K562 (cell line): ENCODE data around the gene DCT. TPM values are rescaled to one million over a fixed set of nuclear protein-coding genes. Genes with fewer than 3 reads are reported as not detected.

Experiments
- ATAC-seq: fragments of 200-7000 bp; cut with Tn5 transposase; 3 replicates; pipeline ENCODE4 v1.9.1; 2020; ENCODE audit warnings: moderate library complexity
- BruUV-seq: library from RNA; stranded (reverse); fragments of 400-500 nt; replicated peaks from 2 replicates; lab custom pipeline; 2021; lab: Mats Ljungman, UMichigan
- CTCF ChIA-PET: fragments of 300-600 bp; formaldehyde crosslinking; extraction: SDS; loops from one replicate; lab custom pipeline; 2021; ENCODE audit warnings: low intra/inter-chr PET ratio; lab: Yijun Ruan, JAX
- POLR2A ChIA-PET: fragments of 300-600, 350-650 bp; sonication (Branson Sonifier 250); formaldehyde crosslinking; extraction: SDS; loops from one replicate; lab custom pipeline; 2021; ENCODE audit warnings: antibody characterized with exemption, inconsistent platforms; lab: Yijun Ruan, JAX
- DNase-seq, 4 experiments: peaks; one replicate each; pipeline versions ENCODE4 v3.0.0 to v3.0.0-alpha.2; 2011 to 2018; ENCODE audit warnings: low spot score in 3 of 4, mixed read lengths in 3 of 4; ENCODE audit errors: extremely low read depth in 1 of 4
- FAIRE-seq: peaks from 2 replicates; lab custom pipeline; 2011; peaks lifted over from hg19 to GRCh38; lab: Jason Lieb, UNC
- H2AFZ ChIP-seq: 2 replicates; pipeline ENCODE4 v1.6.0; 2011; ENCODE audit warnings: low read depth, low read length, control low read depth, inconsistent platforms
- H3K27ac ChIP-seq: fragments of 200-600 bp; 3 replicates; pipeline ENCODE4 v1.8.0; 2011; ENCODE audit warnings: low read depth, mild to moderate bottlenecking, control low read depth, inconsistent platforms, low read length, moderate library complexity, mixed read lengths; ENCODE audit errors: extremely low read depth
- H3K27me3 ChIP-seq, 2 experiments: fragments of 300-600 bp in 1 of 2; 2 replicates in 1 of 2; 3 replicates in 1 of 2; pipeline versions ENCODE4 v1.6.0 to v1.8.0; 2011; ENCODE audit warnings: inconsistent platforms in 2 of 2, low read length in 2 of 2, mild to moderate bottlenecking in 1 of 2, mixed read lengths in 1 of 2, moderate library complexity in 1 of 2; ENCODE audit not compliant: control insufficient read depth in 2 of 2, insufficient read depth in 2 of 2
- H3K36me3 ChIP-seq: fragments of 300-600 bp; 3 replicates; pipeline ENCODE4 v1.8.0; 2011; ENCODE audit warnings: mild to moderate bottlenecking, low read length, inconsistent platforms; ENCODE audit not compliant: control insufficient read depth, insufficient read depth
- H3K4me1 ChIP-seq, 2 experiments: fragments of 200-600 bp in 1 of 2; replicated peaks in 1 of 2; 2 replicates in 1 of 2; 3 replicates in 1 of 2; pipeline versions ENCODE4 v1.5.1 to v1.8.0; 2011; ENCODE audit warnings: inconsistent platforms in 2 of 2, low read length in 2 of 2, mild to moderate bottlenecking in 1 of 2, mixed read lengths in 1 of 2, moderate library complexity in 1 of 2; ENCODE audit not compliant: control insufficient read depth in 2 of 2, insufficient read depth in 2 of 2
- H3K4me2 ChIP-seq: 2 replicates; pipeline ENCODE4 v1.6.1; 2011; ENCODE audit warnings: low read length, control low read depth, inconsistent platforms, mixed read lengths; ENCODE audit not compliant: insufficient read depth
- H3K4me3 ChIP-seq: fragments of 200-600 bp; sonication (generic), shearing (Covaris generic); 2 replicates; pipeline ENCODE4 v1.5.1; 2016; ENCODE audit warnings: control low read depth, inconsistent platforms
- H3K79me2 ChIP-seq: fragments of 200-600 bp; 3 replicates; pipeline ENCODE4 v1.8.0; 2011; ENCODE audit warnings: low read length, inconsistent platforms; ENCODE audit not compliant: control insufficient read depth, insufficient read depth
- H3K9ac ChIP-seq, 2 experiments: 2 replicates each; pipeline versions ENCODE4 v1.6.0 to v1.6.1; 2011; ENCODE audit warnings: low read depth in 2 of 2, low read length in 2 of 2, control low read depth in 1 of 2, inconsistent platforms in 1 of 2, mild to moderate bottlenecking in 1 of 2, mixed read lengths in 1 of 2; ENCODE audit not compliant: insufficient read depth in 1 of 2
- H3K9me1 ChIP-seq: one replicate; pipeline ENCODE4 v1.6.0; 2011; ENCODE audit warnings: inconsistent platforms, mild to moderate bottlenecking, low read length, moderate library complexity; ENCODE audit not compliant: control insufficient read depth, insufficient read depth
- H3K9me3 ChIP-seq: replicated peaks from 2 replicates; pipeline ENCODE4 v1.5.1; 2011; ENCODE audit warnings: low read depth, low read length, inconsistent platforms; ENCODE audit not compliant: control insufficient read depth, insufficient read depth
- H4K20me1 ChIP-seq: replicated peaks from 2 replicates; pipeline ENCODE4 v1.6.1; 2011; ENCODE audit warnings: low read length, inconsistent platforms, mixed read lengths; ENCODE audit not compliant: control insufficient read depth, insufficient read depth
- ATF3 ChIP-seq, 2 experiments: fragments of 450-650 bp in 1 of 2; sonication (generic) in 1 of 2; formaldehyde crosslinking in 1 of 2; IDR thresholded peaks in 1 of 2; conservative IDR thresholded peaks in 1 of 2; 2 replicates each; pipeline versions ENCODE4 v1.6.1 to v1.8.1; 2016 to 2023; ENCODE audit warnings: mild to moderate bottlenecking in 2 of 2, moderate library complexity in 2 of 2, inconsistent platforms in 1 of 2, missing genetic modification reagents in 1 of 2
- CEBPG ChIP-seq, 3 experiments: fragments of 200-800 bp in 1 of 3; sonication (Bioruptor generic) in 1 of 3; sonication (generic) in 1 of 3; formaldehyde crosslinking in 1 of 3; IDR thresholded peaks in 2 of 3; conservative IDR thresholded peaks in 1 of 3; 2 replicates each; pipeline versions ENCODE4 v1.6.1 to v1.8.0; 2016 to 2022; ENCODE audit warnings: missing compliant biosample characterization in 2 of 3, missing genetic modification characterization in 2 of 3, mild to moderate bottlenecking in 1 of 3, missing genetic modification reagents in 1 of 3
- HMGXB4 ChIP-seq: sonication (generic); formaldehyde crosslinking; IDR thresholded peaks from 2 replicates; pipeline ENCODE4 v1.8.1; 2023; ENCODE audit warnings: mild to moderate bottlenecking, missing genetic modification reagents
- NFYB ChIP-seq: IDR thresholded peaks from 2 replicates; pipeline ENCODE4 v1.6.1; 2011; ENCODE audit warnings: mild to moderate bottlenecking, moderate library complexity; ENCODE audit not compliant: insufficient read length; ENCODE audit errors: extremely low read depth
- TAF7 ChIP-seq: fragments of 450-650 bp; IDR thresholded peaks from 2 replicates; pipeline ENCODE4 v1.6.1; 2016; ENCODE audit warnings: missing genetic modification characterization, missing compliant biosample characterization
- ZNF175 ChIP-seq: fragments of 200-800 bp; sonication (Bioruptor generic); IDR thresholded peaks from 2 replicates; pipeline ENCODE4 v1.6.1; 2016; ENCODE audit warnings: low read depth, mild to moderate bottlenecking, missing genetic modification characterization, missing compliant biosample characterization
- ZNF589 ChIP-seq: fragments of 200-800 bp; sonication (Bioruptor generic); IDR thresholded peaks from 2 replicates; pipeline ENCODE4 v1.6.1; 2016; ENCODE audit warnings: low read depth, missing genetic modification characterization, missing compliant biosample characterization
- WGBS: fragments of 100-300 bp; shearing (Covaris generic); methylation state at CpG from one replicate; pipeline ENCODE4 v1.1.6; 2016; ENCODE audit warnings: low coverage, mixed read lengths; ENCODE audit not compliant: insufficient coverage; ENCODE audit errors: missing lambda C conversion rate; 5-methylcytosine and 5-hydroxymethylcytosine counted together
- in situ Hi-C: fragments of 300-500 bp; cut with MboI; formaldehyde crosslinking; loops from 4 replicates; pipeline ENCODE4 v1.15.0; 2018; ENCODE audit warnings: inconsistent platforms, mixed read lengths
- intact Hi-C: fragments of 100-400 bp; cut with micrococcal nuclease; formaldehyde crosslinking; loops from 2 replicates; pipeline ENCODE4 v1.14.2; 2022
- polyA plus RNA-seq, 8 experiments: library from polyadenylated mRNA; depleted of rRNA in 4 of 8; stranded (reverse) in 5 of 8; unstranded in 3 of 8; fragments of >200 nt; fragmentation: Nextera tagmentation in 2 of 8; fragmentation: Illumina TruSeq in 1 of 8; extraction: Ambion mirVana in 2 of 8; extraction: Trizol in 1 of 8; gene quantifications; 2 replicates each; pipeline versions ENCODE4 v1.2.1 to v1.2.3, GENCODE V29; 2011 to 2014; ENCODE audit warnings: inconsistent platforms in 1 of 8, missing spikeins in 1 of 8
- total RNA-seq, 7 experiments: library from RNA; depleted of rRNA in 6 of 7; stranded (reverse); fragments of >200 nt in 6 of 7; fragmentation: Illumina TruSeq in 2 of 7; extraction: Trizol in 2 of 7; gene quantifications; 2 replicates each; pipeline versions ENCODE4 v1.2.1 to v1.2.3, GENCODE V29; 2011 to 2021; ENCODE audit warnings: low replicate concordance in 1 of 7
- TF ChIP-seq, protein P1 (sequence below): fragments of 450-650 bp; formaldehyde crosslinking; IDR thresholded peaks from 2 replicates; pipeline ENCODE4 v1.4.0; 2022; ENCODE audit warnings: mild to moderate bottlenecking, moderate library complexity

The DCT gene
- total and polyA plus RNA-seq, 9 of the 15 experiments (the other 6 are each of a cell fraction or from before 2014, with no cell fraction given) = 0.11 to 0.83 (median 0.57) TPM

DNA sequence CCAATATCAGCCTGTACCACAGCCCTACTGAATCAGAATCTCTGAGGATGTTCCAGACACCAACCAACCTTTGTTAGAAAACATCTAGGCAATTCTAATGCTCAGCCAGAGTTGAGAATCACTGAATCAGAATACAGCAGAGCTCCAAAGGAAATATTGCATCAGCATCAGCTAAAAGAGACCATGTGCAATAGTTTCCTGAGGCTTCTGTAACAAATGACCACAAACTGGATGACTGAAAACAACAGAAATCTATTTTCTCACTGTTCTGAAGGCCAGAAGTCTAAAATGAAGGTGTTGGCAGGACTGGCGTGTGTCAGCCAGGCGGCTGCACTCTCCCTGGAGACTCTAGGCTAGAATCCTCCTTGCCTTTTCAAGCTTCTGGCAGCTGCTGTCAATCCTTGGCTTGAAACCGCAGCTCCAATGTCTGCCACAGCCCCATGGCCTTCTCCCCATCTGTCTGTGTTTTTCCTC lies 1.2 kb upstream of the DCT start:
- H3K9me1 ChIP-seq = no peaks in the 10 kb centered on the region
- ATAC-seq (no peak), FAIRE-seq (no peak), DNase-seq (no peak)
- ChIA-PET CTCF (no interaction called here), POLR2A (no interaction called here)
- H3K79me2 ChIP-seq = no peaks in the 10 kb centered on the region
- H3K9me3 ChIP-seq = no peaks in the 10 kb centered on the region
- peaks cover 0 to 4% of the 10 kb centered on the region in 2 experiments; a peak in 3 of 5 replicates for H3K27me3 ChIP-seq
- H2AFZ ChIP-seq = no peak overlapping the region
- no peak overlapping the region for H3K27ac ChIP-seq
- intact Hi-C loops = no loop called here
- no peak overlapping the region for H3K9ac ChIP-seq
- in situ Hi-C loops = no loop called here
- BruUV-seq = no TSS peak
- TF ChIP-seq HMGXB4 (CRISPR knock-in tag) (no peak), ZNF175 (CRISPR knock-in tag) (0 out of 2 replicates have a peak, but pooled peaks have one; percentile 9), ZNF589 (CRISPR knock-in tag) (0 out of 2 replicates have a peak, but pooled peaks have one; percentile 31), TAF7 (tag) (no peak), NFYB (no peak), ATF3 (IDR thresholded peaks at IDR 0.05) (peak; percentile 35; the same call in 1 of the 2 replicates), ATF3 (CRISPR knock-in tag; conservative IDR thresholded peaks at IDR 0.05) (no peak), CEBPG (CRISPR knock-in tag; IDR thresholded peaks at IDR 0.05) (no peak), CEBPG (tag; conservative IDR thresholded peaks at IDR 0.05 in 1 of 2, IDR thresholded peaks at IDR 0.05 in 1 of 2) (peak; percentile 52 to 70; a peak in 3 of 4 replicates)
- TF ChIP-seq, protein P1, sequence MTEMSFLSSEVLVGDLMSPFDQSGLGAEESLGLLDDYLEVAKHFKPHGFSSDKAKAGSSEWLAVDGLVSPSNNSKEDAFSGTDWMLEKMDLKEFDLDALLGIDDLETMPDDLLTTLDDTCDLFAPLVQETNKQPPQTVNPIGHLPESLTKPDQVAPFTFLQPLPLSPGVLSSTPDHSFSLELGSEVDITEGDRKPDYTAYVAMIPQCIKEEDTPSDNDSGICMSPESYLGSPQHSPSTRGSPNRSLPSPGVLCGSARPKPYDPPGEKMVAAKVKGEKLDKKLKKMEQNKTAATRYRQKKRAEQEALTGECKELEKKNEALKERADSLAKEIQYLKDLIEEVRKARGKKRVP (CRISPR knock-in tag) = 0 out of 2 replicates have a peak, but pooled peaks have one; percentile 29
- H3K4me1 ChIP-seq = no peaks in the 10 kb centered on the region
- no peaks in the 10 kb centered on the region for H3K36me3 ChIP-seq
- H3K4me3 ChIP-seq = no peak overlapping the region
- H3K4me2 ChIP-seq = no peak overlapping the region
- 6% methylated on average over 3 of the region's 3 CpGs for WGBS
- H4K20me1 ChIP-seq = no peaks in the 10 kb centered on the region
